ENCODE measurements around the gene ITCH. TPM values are rescaled to one million over a fixed set of nuclear protein-coding genes. Genes with fewer than 3 reads are reported as not detected.

Gene ITCH
- total and polyA plus RNA-seq, 9 of the 15 experiments (the other 6 are each of a cell fraction or from before 2014, with no cell fraction given) = 7.5 to 53.0 (median 22.9) TPM

GRCh38 chr20:34345402-34345736 lies 17.7 kb upstream of the ITCH start:
- intact Hi-C loops (cut with micrococcal nuclease) = no loop called here

More at GRCh38 chr20:34345402-34345736, 17.7 kb upstream of the ITCH start:
- WGBS (ENCODE audit: insufficient coverage, low coverage, missing lambda C conversion rate) = 38% methylated on average over 6 of the region's 6 CpGs
- Histone ChIP-seq H4K20me1 (replicated peaks; ENCODE audit: control insufficient read depth, insufficient read depth, low read length) (no peaks in the 10 kb centered on the region), H3K4me3 (no peak overlapping the region), H3K4me2 (ENCODE audit: insufficient read depth, low read length) (no peak overlapping the region), H3K36me3 (ENCODE audit: control insufficient read depth, insufficient read depth, low read length) (no peaks in the 10 kb centered on the region), H3K79me2 (ENCODE audit: control insufficient read depth, insufficient read depth, low read length) (no peaks in the 10 kb centered on the region), H3K4me1 (replicated peaks in 1 of 2; ENCODE audit: control insufficient read depth in 2 of 2, insufficient read depth in 2 of 2, low read length in 2 of 2) (peaks cover 0 to 8% of the 10 kb centered on the region in 2 experiments; a peak in 3 of 5 replicates), H3K9me1 (ENCODE audit: control insufficient read depth, insufficient read depth, low read length) (no peaks in the 10 kb centered on the region), H3K9me3 (replicated peaks; ENCODE audit: control insufficient read depth, insufficient read depth, low read depth, low read length) (no peaks in the 10 kb centered on the region), H2AFZ (ENCODE audit: low read depth, low read length) (no peak overlapping the region), H3K27ac (ENCODE audit: extremely low read depth, low read depth, low read length) (no peak overlapping the region), H3K27me3 (ENCODE audit: control insufficient read depth in 2 of 2, insufficient read depth in 2 of 2, low read length in 2 of 2) (no peaks in the 10 kb centered on the region), H3K9ac (ENCODE audit: insufficient read depth in 1 of 2, low read depth in 2 of 2, low read length in 2 of 2) (no peak overlapping the region)
- no peak for DNase-seq (ENCODE audit: extremely low read depth in 1 of 4, low spot score in 3 of 4)
- ChIA-PET POLR2A (no interaction called here), CTCF (ENCODE audit: low intra/inter-chr PET ratio) (no interaction called here)
- ATAC-seq = no peak
- FAIRE-seq = no peak
- no peak for TF ChIP-seq NUFIP1 (IDR thresholded peaks at IDR 0.05; ENCODE audit: partially characterized antibody)
- no peak for TF ChIP-seq ZNF124 (CRISPR knock-in tag; IDR thresholded peaks at IDR 0.05)
- TF ChIP-seq TBL1XR1 (IDR thresholded peaks at IDR 0.05; ENCODE audit: low read length in 2 of 2) = no peak
- no peak for TF ChIP-seq BRD4 (IDR thresholded peaks at IDR 0.05)
- TF ChIP-seq CTCF (IDR thresholded peaks at IDR 0.05 in 2 of 3, conservative IDR thresholded peaks at IDR 0.05 in 1 of 3; ENCODE audit: insufficient read depth in 2 of 3, low read depth in 1 of 3, low read length in 3 of 3) = no peak
- no peak for TF ChIP-seq SRSF1 (IDR thresholded peaks at IDR 0.05; ENCODE audit: low read depth, low read length)
- TF ChIP-seq ESRRA (IDR thresholded peaks at IDR 0.05; ENCODE audit: borderline replicate concordance, low read depth) = no peak
- TF ChIP-seq ZFPM2 (CRISPR knock-in tag; IDR thresholded peaks at IDR 0.05) = no peak
- no peak for TF ChIP-seq RAD51 (IDR thresholded peaks at IDR 0.05; ENCODE audit: borderline replicate concordance, low read depth)
- no peak for TF ChIP-seq AFF4 (CRISPR knock-in tag; IDR thresholded peaks at IDR 0.05)
- no TSS peak for BruUV-seq (replicated peaks)
- in situ Hi-C loops (cut with MboI) = no loop called here
